MM.1S (cell line): ENCODE data around the gene GALNT10.

Source experiments
- DNase-seq: peaks from one replicate; pipeline ENCODE4 v3.0.0-alpha.2; 2015
- H2AFZ ChIP-seq: fragments of 300-600 bp; sonication (generic); 2 replicates; pipeline ENCODE4 v1.6.0; 2016; ENCODE audit warnings: antibody characterized with exemption, low read length
- H3F3A ChIP-seq: fragments of 300-600 bp; sonication (generic); 2 replicates; pipeline ENCODE4 v1.6.1; 2016; ENCODE audit warnings: mild to moderate bottlenecking, antibody characterized with exemption, low read length, moderate library complexity, mixed read lengths; ENCODE audit not compliant: insufficient read depth
- H3K27ac ChIP-seq: fragments of 300-600 bp; sonication (generic); 2 replicates; pipeline ENCODE4 v1.5.1; 2016; ENCODE audit warnings: mild to moderate bottlenecking, low read length
- H3K27me3 ChIP-seq: fragments of 300-600 bp; sonication (generic); replicated peaks from 2 replicates; pipeline ENCODE4 v1.6.0; 2016; ENCODE audit warnings: low read length; ENCODE audit not compliant: insufficient read depth
- H3K36me3 ChIP-seq: fragments of 300-600 bp; sonication (generic); replicated peaks from 2 replicates; pipeline ENCODE4 v1.6.1; 2016; ENCODE audit warnings: mild to moderate bottlenecking, low read length, mixed read lengths; ENCODE audit not compliant: insufficient read depth
- H3K4me1 ChIP-seq: fragments of 300-600 bp; sonication (generic); 2 replicates; pipeline ENCODE4 v1.6.1; 2016; ENCODE audit warnings: low read length, mixed read lengths
- H3K4me2 ChIP-seq: fragments of 300-600 bp; sonication (generic); 2 replicates; pipeline ENCODE4 v1.6.0; 2016; ENCODE audit warnings: low read depth, low read length
- H3K4me3 ChIP-seq: fragments of 300-600 bp; sonication (generic); 2 replicates; pipeline ENCODE4 v1.5.1; 2016; ENCODE audit warnings: low read length, mixed read lengths
- H3K79me2 ChIP-seq: fragments of 300-600 bp; sonication (generic); 2 replicates; pipeline ENCODE4 v1.6.1; 2016; ENCODE audit warnings: mixed run types, low read length, mixed read lengths
- H3K9ac ChIP-seq: fragments of 300-600 bp; sonication (generic); 2 replicates; pipeline ENCODE4 v1.6.1; 2016; ENCODE audit warnings: low read length, mixed read lengths
- H3K9me2 ChIP-seq: fragments of 300-600 bp; sonication (generic); replicated peaks from 2 replicates; pipeline ENCODE4 v1.6.1; 2016; ENCODE audit warnings: mild to moderate bottlenecking, low read length, mixed read lengths; ENCODE audit not compliant: insufficient read depth
- H3K9me3 ChIP-seq: fragments of 300-600 bp; sonication (generic); replicated peaks from 2 replicates; pipeline ENCODE4 v1.6.1; 2016; ENCODE audit warnings: mild to moderate bottlenecking, low read length, mixed read lengths; ENCODE audit not compliant: insufficient read depth
- H4K20me1 ChIP-seq: fragments of 300-600 bp; sonication (generic); 2 replicates; pipeline ENCODE4 v1.6.1; 2016; ENCODE audit warnings: mild to moderate bottlenecking, low read length, moderate library complexity, mixed read lengths; ENCODE audit not compliant: insufficient read depth
- EZH2 ChIP-seq: fragments of 300-600 bp; sonication (generic); optimal IDR thresholded peaks from 2 replicates; pipeline ENCODE3; 2017; ENCODE audit warnings: low read depth, mild to moderate bottlenecking, antibody characterized with exemption, low read length, mixed read lengths
- EZH2phosphoT487 ChIP-seq: fragments of 300-600 bp; sonication (generic); IDR thresholded peaks from 2 replicates; pipeline ENCODE4 v1.6.1; 2018; ENCODE audit warnings: antibody characterized with exemption, low read length
- TF ChIP-seq, protein P1 (sequence below): fragments of 300-600 bp; sonication (generic); IDR thresholded peaks from 2 replicates; pipeline ENCODE4 v1.5.1; 2016; ENCODE audit warnings: antibody characterized with exemption, low read length, mixed read lengths

The GALNT10 gene

DNA sequence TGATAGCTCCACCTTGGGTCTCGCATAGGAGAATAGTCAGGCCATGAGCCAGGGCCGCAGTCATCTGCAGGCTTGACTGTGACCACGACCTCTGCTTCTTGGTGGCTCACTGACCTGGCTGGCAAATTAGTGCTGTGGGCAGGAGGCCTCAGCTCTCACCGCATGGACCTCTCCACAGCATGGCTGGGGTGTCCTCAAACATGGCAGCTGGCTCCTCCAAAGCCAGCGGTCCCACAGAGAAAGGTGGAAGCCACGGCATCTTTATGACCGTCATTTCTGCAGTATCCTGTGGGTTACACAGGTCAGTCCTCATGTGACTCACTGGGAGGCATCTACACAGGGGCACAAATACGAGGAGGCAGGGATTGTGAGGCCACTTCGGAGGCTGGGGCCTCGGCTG lies 212.1 kb downstream of the GALNT10 start:
- no peaks in the 10 kb centered on the region for H3K9me2 ChIP-seq
- H3K4me2 ChIP-seq, result no peak overlapping the region
- H3K36me3 ChIP-seq, result no peaks in the 10 kb centered on the region
- no peak overlapping the region for H2AFZ ChIP-seq
- H3K4me1 ChIP-seq, result peaks cover 6% of the 10 kb centered on the region
- TF ChIP-seq EZH2phosphoT487 (no peak), EZH2 (no peak)
- TF ChIP-seq, protein P1, sequence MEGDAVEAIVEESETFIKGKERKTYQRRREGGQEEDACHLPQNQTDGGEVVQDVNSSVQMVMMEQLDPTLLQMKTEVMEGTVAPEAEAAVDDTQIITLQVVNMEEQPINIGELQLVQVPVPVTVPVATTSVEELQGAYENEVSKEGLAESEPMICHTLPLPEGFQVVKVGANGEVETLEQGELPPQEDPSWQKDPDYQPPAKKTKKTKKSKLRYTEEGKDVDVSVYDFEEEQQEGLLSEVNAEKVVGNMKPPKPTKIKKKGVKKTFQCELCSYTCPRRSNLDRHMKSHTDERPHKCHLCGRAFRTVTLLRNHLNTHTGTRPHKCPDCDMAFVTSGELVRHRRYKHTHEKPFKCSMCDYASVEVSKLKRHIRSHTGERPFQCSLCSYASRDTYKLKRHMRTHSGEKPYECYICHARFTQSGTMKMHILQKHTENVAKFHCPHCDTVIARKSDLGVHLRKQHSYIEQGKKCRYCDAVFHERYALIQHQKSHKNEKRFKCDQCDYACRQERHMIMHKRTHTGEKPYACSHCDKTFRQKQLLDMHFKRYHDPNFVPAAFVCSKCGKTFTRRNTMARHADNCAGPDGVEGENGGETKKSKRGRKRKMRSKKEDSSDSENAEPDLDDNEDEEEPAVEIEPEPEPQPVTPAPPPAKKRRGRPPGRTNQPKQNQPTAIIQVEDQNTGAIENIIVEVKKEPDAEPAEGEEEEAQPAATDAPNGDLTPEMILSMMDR, result no peak
- H3K9me3 ChIP-seq, result no peaks in the 10 kb centered on the region
- H3K9ac ChIP-seq, result no peak overlapping the region
- no peak overlapping the region for H3K4me3 ChIP-seq
- no peaks in the 10 kb centered on the region for H3K27me3 ChIP-seq
- H3K79me2 ChIP-seq, result no peaks in the 10 kb centered on the region
- no peaks in the 10 kb centered on the region for H3F3A ChIP-seq
- DNase-seq, result no peak
- H3K27ac ChIP-seq, result no peak overlapping the region
- H4K20me1 ChIP-seq, result no peaks in the 10 kb centered on the region

DNA sequence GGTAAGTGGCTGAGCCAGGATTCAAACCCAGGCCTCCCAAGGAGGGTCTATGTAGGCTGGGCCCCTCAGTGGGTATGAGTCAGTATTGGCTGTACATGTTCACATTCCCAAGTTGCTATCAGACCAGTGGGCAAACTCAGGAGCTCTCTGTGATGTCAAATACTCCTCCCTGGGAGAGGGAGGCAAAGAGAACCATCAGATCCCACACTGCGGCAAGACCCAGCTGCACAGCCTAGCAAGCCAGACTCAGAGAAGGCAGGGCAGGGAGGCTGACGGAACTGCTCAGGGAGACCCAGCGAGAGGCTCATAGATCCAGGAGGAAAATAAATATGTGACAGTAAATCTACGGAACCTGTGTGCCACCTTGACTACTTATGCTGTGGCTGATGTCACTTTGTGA lies 212.7 kb downstream of the GALNT10 start:
- no peaks in the 10 kb centered on the region for H3K9me3 ChIP-seq
- no peak for DNase-seq
- H3K4me3 ChIP-seq, result no peak overlapping the region
- no peaks in the 10 kb centered on the region for H4K20me1 ChIP-seq
- no peaks in the 10 kb centered on the region for H3K36me3 ChIP-seq
- H3K27ac ChIP-seq, result no peak overlapping the region
- H2AFZ ChIP-seq, result no peak overlapping the region
- H3K9me2 ChIP-seq, result no peaks in the 10 kb centered on the region
- no peak overlapping the region for H3K4me2 ChIP-seq
- no peak for TF ChIP-seq EZH2phosphoT487
- TF ChIP-seq, protein P1, result no peak
- TF ChIP-seq EZH2, result no peak
- no peaks in the 10 kb centered on the region for H3F3A ChIP-seq
- no peaks in the 10 kb centered on the region for H3K79me2 ChIP-seq
- H3K9ac ChIP-seq, result no peak overlapping the region
- no peaks in the 10 kb centered on the region for H3K27me3 ChIP-seq
- H3K4me1 ChIP-seq, result peaks cover 6% of the 10 kb centered on the region

DNA sequence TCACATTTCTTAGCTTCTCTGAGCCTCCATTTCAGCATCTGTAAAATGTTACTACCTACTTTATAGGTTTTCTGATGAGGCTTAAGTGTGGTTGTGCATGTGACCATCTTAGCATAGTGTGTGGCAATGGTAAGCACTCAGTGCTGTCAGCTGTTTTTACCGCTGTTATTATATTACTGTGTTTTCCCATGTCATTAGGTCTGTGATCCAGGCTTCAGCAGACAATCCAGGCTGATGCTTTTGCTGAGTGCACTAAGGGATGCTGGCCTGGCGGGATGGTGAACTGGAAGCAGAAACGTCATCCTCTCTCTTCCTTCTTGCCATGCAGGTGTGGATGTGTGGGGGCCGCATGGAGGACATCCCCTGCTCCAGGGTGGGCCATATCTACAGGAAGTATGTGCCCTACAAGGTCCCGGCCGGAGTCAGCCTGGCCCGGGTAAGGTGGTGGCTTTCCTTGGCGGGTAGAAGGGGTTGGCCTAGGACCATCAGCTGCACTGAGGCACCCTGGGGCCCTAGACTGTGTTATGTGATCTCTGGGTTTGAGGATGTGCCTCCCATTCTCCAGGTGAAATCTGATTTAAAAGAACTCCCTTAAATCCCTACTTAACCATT lies 213.3 kb downstream of the GALNT10 start:
- Histone ChIP-seq H3K9ac (no peak overlapping the region), H2AFZ (no peak overlapping the region), H3K4me3 (no peak overlapping the region), H3K36me3 (no peaks in the 10 kb centered on the region), H3K4me2 (no peak overlapping the region), H3K9me2 (no peaks in the 10 kb centered on the region), H3K9me3 (no peaks in the 10 kb centered on the region), H3K4me1 (peaks cover 6% of the 10 kb centered on the region), H4K20me1 (no peaks in the 10 kb centered on the region), H3K27ac (no peak overlapping the region), H3K79me2 (no peaks in the 10 kb centered on the region), H3K27me3 (no peaks in the 10 kb centered on the region), H3F3A (no peaks in the 10 kb centered on the region)
- TF ChIP-seq, protein P1, result no peak
- TF ChIP-seq EZH2phosphoT487 (no peak), EZH2 (no peak)
- DNase-seq, result no peak
